Measurements from ENCODE around the gene RGL2.

- TF ChIP-seq FOSB (CRISPR knock-in tag; IDR thresholded peaks at IDR 0.05) (no peak), CTCF (IDR thresholded peaks at IDR 0.05) (no peak), RAD21 (conservative IDR thresholded peaks at IDR 0.05 in 1 of 2, IDR thresholded peaks at IDR 0.05 in 1 of 2) (no peak), POLR2A (IDR thresholded peaks at IDR 0.05; ENCODE audit: low read length) (no peak), JUNB (IDR thresholded peaks at IDR 0.05) (no peak), RNF2 (IDR thresholded peaks at IDR 0.05; ENCODE audit: borderline replicate concordance, low read depth) (no peak), SREBF2 (IDR thresholded peaks at IDR 0.05) (no peak), NFE2L2 (conservative IDR thresholded peaks at IDR 0.05; ENCODE audit: low read length) (no peak), ZSCAN20 (CRISPR knock-in tag; IDR thresholded peaks at IDR 0.05) (no peak), EP300 (IDR thresholded peaks at IDR 0.05) (no peak), CHD4 (IDR thresholded peaks at IDR 0.05; ENCODE audit: borderline replicate concordance) (no peak), RFX5 (IDR thresholded peaks at IDR 0.05) (no peak)
These were observed 14.5 kb upstream of the RGL2 start for GRCh38 chr6:33313105-33313708.

Data from A549 (cell line).